Measurements from ENCODE around the gene CDKN2B.

GRCh38 chr9:21967169-21967568 is 41.9 kb downstream of the CDKN2B start:
- TF ChIP-seq CTCF (IDR thresholded peaks at IDR 0.05; ENCODE audit: low read depth, low read length, poor library complexity, severe bottlenecking) = no peak
- no peak for TF ChIP-seq EZH2phosphoT487 (IDR thresholded peaks at IDR 0.05; ENCODE audit: borderline replicate concordance, low read length)
